ENCODE data around the gene ABCA7.

The ABCA7 gene

GRCh38 chr19:1057176-1057855 lies 17.4 kb downstream of the ABCA7 start:
- DNase-seq (ENCODE audit: low spot score): no peak

- DNase-seq (ENCODE audit: low spot score): no peak
Observed at GRCh38 chr19:1058112-1058511, 18.2 kb downstream of the ABCA7 start.

GRCh38 chr19:1060689-1061088 lies 20.8 kb downstream of the ABCA7 start:
- DNase-seq (ENCODE audit: low spot score): no peak

- no peak for DNase-seq (ENCODE audit: low spot score)
Observed at GRCh38 chr19:1061987-1062386, 22.1 kb downstream of the ABCA7 start.

- DNase-seq (ENCODE audit: low spot score): no peak
Observed at GRCh38 chr19:1062387-1063029, 22.6 kb downstream of the ABCA7 start.

- DNase-seq (ENCODE audit: low spot score): no peak
Observed at GRCh38 chr19:1063030-1063908, 23.4 kb downstream of the ABCA7 start.

- no peak for DNase-seq (ENCODE audit: low spot score)
Observed at GRCh38 chr19:1063909-1064660, 24.2 kb downstream of the ABCA7 start.

- peak; percentile 67 for DNase-seq (ENCODE audit: low spot score)
Observed at GRCh38 chr19:1064661-1065605, 25.0 kb downstream of the ABCA7 start.

GRCh38 chr19:1065606-1066109 lies 25.8 kb downstream of the ABCA7 start:
- no peak for DNase-seq (ENCODE audit: low spot score)

- no peak for DNase-seq (ENCODE audit: low spot score)
Observed at GRCh38 chr19:1066251-1066747, 26.4 kb downstream of the ABCA7 start.

- DNase-seq (ENCODE audit: low spot score): peak; percentile 78
Observed at GRCh38 chr19:1066748-1067340, 26.9 kb downstream of the ABCA7 start, which contains the start of gene ARHGAP45. Gene ARHGAP45, plus strand, starts transcription at chr19:1067167. Its CDS starts 239 bp downstream, at chr19:1067406.

- DNase-seq (ENCODE audit: low spot score): peak; percentile 60
Observed at GRCh38 chr19:1067341-1067957, 27.5 kb downstream of the ABCA7 start.

GRCh38 chr19:1068009-1069001 lies 28.4 kb downstream of the ABCA7 start:
- DNase-seq (ENCODE audit: low spot score): peak; percentile 55

GRCh38 chr19:1069009-1069779 lies 29.3 kb downstream of the ABCA7 start:
- peak; percentile 69 for DNase-seq (ENCODE audit: low spot score)

GRCh38 chr19:1070576-1070930 lies 30.6 kb downstream of the ABCA7 start:
- no peak for DNase-seq (ENCODE audit: low spot score)

- DNase-seq (ENCODE audit: low spot score): no peak
Observed at GRCh38 chr19:1070931-1071791, 31.3 kb downstream of the ABCA7 start.
